Esophagus mucosa (tissue), 1 donor: Measurements from ENCODE around the gene MIB2. TPM values are rescaled to one million over a fixed set of nuclear protein-coding genes. Genes with fewer than 3 reads are reported as not detected.
A peak's percentile ranks its signal among the peaks of the same experiment; 100 is the strongest.
"Not testable (repeated sequence)": the region's sequence is repeated elsewhere in the genome, so short reads cannot be mapped to it uniquely, and the experiment has no call there.

Experiments used
- ATAC-seq: fragments of 200-7000 bp; cut with Tn5 transposase; one replicate; pipeline ENCODE4 v1.9.1; 2020
- total RNA-seq: library from RNA; stranded (reverse); gene quantifications from one replicate; pipeline ENCODE4 v1.2.4, GENCODE V29; 2023
- donor health status: DM: yes; HTN: yes; CAD: no.

MIB2 gene
- total RNA-seq = 87.5 TPM

- ATAC-seq = peak; percentile 93
Observed at GRCh38 chr1:1615256-1616044, at the start of gene MIB2. Gene MIB2, plus strand, starts transcription at chr1:1615500. Its CDS starts 7,953 bp downstream, at chr1:1623453.

GRCh38 chr1:1567152-1567875 lies 48.0 kb upstream of the MIB2 start:
- ATAC-seq = no peak

- no peak for ATAC-seq
Observed at GRCh38 chr1:1567891-1568291, 47.4 kb upstream of the MIB2 start.

DNA sequence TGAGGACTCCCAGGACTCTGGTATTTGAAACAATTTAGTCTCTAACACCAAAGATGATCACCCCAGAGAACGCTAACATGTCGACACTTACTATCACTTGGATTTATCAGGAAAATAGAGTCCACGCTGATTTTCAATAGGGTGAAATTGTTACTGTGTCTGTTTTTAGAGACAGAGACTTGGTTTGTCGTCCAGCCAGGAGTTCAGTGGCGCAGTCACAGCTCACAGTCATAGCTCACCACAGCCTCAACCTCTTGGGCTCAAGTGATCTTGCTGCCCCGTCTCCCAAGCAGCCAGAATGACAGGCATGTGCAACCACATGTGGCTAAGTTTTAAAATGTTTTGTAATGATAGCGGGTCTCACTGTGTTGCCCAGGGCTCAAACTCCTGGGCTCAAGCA lies 46.0 kb upstream of the MIB2 start:
- ATAC-seq = no peak

- peak; percentile 73 for ATAC-seq
Observed at GRCh38 chr1:1573843-1574720, 41.2 kb upstream of the MIB2 start.

DNA sequence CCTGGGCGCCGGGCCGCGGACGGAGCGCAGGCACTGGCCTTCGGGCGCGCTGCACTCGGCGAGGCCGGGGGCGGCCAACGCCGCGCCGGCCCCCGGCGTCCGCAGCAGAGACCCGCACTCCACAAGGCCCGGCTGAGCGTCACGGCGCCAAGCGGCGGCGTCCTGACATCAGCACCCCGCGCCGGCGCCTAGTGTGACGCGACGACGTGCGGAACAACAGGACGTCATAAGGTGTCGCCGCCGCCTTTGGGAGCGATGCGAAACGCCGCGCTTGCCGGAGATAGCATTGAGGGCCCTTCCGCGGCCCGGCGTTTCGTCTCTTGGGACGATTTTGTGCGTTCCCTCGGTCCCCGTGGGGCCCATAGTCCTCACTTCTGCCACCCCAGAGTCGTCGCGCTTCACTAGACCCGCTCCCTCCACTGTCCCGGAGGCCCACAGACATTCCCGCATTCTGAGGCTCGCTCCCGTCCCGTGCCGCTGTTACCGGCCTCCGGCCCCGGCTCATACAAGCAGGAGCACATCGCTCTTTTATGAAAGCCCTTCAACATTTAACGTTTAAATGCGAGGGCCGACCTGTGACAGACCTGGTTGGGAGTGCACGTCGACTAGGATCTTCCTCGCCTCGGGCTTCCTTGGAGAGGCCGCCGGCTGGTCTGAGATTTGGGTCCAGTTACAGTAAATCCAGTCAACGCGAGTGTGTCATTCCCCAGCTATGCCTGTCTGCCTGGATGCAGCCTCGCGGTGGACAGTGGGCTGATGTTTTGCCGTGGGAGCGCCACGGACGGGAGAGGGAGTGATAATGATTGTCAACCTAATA lies 40.4 kb upstream of the MIB2 start, which contains the start of gene SSU72:
SSU72 (minus strand) TSS at position 143 of the 817 bp plus-strand sequence. CDS start 306 bp downstream, outside the sequence.
- peak; percentile 93 for ATAC-seq

DNA sequence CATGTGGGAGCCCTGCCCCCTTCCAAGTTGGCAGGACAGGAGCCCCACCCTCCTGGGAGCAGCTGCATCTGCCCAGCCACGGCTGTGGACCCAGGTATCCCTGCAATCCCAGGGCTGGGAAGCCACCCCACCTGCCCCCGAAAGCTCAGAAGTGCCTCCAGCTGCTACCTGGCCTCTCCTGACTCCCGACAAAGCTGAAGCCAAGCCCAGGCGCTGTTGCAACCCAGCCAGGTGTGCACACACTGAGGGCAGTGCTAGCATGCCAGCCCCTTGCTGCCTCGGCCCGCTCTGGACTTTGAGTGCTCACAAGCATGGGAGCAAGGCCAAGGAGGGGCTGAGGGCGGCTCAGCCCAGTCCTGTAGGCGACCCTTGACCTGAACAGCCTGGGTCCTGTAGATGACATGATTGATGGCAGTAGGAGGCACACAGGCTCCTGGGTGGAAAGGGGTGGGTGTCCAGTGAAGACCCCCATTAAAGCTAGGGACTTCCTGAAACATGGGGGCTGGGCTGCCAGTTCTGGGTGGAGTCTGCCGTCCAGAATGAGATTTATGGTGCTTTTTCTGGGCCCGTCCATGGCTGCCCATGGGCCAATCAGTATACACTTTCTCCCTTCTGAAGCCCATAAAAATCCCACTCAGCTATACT lies 37.8 kb upstream of the MIB2 start:
- ATAC-seq = no peak

DNA sequence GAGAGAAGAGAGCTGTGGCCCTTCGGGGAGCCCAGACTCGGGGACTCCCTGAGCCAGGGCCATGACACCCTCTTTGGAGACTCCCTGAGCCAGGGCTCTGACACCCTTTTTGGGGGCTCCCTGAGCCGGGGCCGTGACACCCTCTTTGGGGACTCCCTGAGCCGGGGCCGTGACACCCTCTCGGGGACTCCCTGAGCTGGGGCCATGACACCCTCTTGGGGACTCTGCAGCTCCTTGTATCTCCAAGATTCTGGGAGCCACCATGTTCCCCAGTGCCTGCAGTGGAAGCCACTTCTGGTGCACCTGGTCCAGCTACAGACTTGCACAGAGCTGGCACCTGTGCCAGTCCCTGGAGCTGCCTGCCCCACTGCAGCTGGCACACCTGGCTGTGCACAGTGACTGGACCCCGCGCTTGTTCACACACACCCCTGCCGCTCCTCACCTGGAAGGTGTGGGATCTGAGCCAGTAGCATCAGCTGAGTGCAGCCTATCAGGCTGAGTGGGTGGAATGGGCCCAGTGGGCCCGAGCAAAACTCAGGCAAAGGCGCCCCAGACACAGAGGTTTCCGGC lies 36.8 kb upstream of the MIB2 start:
- ATAC-seq = no peak

DNA sequence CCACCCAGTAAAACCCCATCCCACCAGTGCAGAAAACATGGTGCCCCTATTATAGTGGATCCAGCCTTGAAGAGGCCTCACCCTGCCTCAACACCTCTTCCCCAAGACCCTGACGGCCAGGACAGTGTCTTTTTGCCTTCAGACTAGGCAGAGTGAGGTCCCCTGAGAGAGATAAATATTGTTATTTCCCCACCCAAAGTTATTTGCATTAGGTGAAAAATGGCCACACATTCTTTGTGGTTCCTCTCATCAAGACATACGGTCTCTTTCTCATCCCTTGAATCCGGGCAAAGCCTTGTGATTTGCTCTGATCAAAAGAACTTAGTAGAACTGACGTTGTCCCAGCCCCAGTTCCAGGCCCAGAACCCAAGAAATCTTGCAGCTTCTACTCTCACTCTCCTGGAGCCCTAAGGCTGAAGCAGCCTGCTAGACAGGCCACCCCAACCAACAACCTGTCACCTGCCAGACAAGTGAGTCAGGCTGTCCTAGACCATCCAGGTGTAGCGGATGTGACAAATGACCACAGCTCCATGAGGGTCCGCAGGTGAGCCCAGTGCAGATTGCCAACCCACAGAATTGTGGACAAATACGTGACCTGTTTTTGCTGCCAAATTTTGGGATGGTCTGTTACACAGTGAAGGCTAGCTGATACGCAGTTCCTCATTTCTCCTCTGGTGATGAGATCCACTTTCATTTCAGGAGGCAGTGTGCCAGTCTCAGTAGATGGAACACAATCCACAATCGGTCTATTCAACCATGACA lies 32.5 kb upstream of the MIB2 start:
- ATAC-seq = peak; percentile 35

DNA sequence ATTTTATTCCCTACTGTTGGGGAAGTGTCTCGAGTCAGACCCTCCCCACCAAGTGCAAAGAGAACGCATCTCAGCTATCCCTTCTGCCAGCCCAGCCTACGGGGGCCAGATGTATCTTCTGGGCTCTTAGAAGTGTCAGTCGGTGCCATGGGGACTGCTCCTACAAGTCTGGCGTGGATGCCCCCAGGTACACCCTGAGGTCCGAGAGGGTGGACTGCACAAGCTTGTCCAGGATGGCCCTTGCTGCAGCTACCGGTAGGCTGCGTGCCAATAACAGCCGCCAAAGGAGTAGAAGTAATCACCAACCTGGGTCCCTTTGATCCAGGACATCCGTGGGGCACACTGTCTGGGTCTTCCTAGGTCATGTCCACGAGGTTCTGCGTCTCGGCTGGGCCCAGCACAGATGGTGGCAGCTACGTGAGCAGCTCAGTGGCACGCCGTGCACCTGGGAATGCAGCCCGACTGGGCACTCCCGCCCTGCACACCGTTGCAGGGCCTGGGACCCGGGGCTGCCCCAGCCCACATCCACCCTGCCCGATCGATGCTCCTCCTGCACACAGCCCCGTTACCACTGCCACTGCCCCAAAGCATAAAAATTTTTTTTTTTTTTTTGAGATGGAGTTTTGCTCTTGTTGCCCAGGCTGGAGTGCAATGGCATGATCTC lies 31.8 kb upstream of the MIB2 start:
- peak; percentile 47 for ATAC-seq

DNA sequence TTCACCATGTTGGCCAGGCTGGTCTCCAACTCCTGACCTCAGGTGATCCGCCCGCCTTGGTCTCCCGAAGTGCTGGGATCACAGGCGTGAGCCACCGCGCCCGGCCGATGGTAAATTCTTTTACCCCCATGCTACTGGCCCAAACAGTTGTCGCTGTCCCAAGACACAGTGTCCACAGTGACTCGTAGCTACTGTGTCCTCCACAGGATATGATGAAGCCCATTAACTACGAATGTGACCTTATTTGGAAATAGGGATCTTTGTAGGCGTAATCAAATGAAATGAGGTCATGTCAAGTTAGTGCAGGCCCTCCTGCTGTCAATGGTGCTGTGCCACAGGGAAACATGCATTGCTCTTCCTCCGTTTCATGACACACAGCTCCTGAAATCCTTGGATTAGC lies 23.8 kb upstream of the MIB2 start:
- ATAC-seq = peak; percentile 41

DNA sequence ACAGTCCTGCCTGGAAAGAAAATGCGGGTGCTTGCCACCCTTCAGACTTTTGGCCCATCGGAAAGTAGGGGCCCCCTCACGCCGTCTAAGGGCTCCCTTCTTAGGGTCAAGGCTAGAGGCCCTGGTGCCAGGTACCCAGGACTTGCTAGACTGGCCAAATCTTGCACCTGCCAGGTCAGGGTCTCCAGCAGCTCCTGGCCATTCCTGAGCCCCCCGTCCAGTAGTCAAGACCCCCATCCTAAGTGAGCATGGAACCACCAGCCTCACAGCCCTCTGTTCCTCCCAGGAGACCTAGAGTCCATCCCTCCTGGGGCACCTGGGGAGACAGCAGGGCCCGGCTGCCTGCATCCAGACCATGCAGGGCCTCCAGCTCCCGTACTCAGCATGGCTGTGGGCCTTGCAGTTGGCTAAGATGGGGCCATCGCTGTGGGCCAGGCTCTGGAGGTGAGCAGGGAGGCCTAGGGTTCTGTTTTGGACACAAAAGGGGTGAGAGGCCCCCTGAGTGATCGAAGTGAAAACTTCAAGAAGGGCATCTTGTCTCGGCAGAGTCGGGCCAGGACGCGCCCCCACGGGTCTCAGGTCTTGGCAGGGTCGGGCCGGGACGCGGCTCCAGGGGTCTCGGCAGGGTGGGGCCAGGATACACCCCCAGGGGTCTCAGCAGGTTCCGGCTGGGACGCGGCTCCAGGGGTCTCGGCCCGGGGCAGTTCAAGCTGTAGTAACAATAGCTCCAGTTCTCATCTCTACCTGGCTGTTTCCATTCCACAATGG lies 21.3 kb upstream of the MIB2 start:
- ATAC-seq = peak; percentile 7

GRCh38 chr1:1594602-1595260 lies 20.6 kb upstream of the MIB2 start:
- ATAC-seq = peak; percentile 44

DNA sequence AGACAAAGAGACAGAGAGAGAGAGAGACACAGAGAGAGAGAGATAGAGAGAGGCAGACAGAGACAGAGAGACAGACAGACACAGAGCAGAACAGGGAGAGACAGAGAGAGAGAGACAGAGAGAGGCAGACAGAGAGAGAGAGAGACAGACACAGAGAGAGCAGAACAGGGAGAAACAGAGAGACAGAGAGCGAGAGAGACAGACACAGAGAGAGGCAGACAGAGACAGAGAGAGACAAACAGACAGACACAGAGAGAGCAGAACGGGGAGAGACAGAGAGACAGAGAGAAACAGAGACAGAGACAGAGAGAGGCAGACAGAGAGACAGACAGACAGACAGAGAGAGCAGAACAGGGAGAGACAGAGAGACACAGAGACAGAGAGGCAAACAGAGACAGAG lies 20.0 kb upstream of the MIB2 start:
- not testable (repeated sequence) for ATAC-seq

- no peak for ATAC-seq
Observed at GRCh38 chr1:1596493-1597274, 18.6 kb upstream of the MIB2 start.

GRCh38 chr1:1597275-1597930 lies 17.9 kb upstream of the MIB2 start:
- ATAC-seq = peak; percentile 27
